Kidney (tissue), 14 donors: Measurements from ENCODE around the gene CTDSP1. TPM values are rescaled to one million over a fixed set of nuclear protein-coding genes. Genes with fewer than 3 reads are reported as not detected.

Source experiments
- DNase-seq, 5 donors: peaks; one replicate each; pipeline ENCODE4 v3.0.0-alpha.2; 2013 to 2020
- FAIRE-seq: peaks from 2 replicates; lab custom pipeline; 2012; peaks lifted over from hg19 to GRCh38; lab: Jason Lieb, UNC
- H3K27ac ChIP-seq, 2 donors: one replicate each; pipeline ENCODE4 v1.7.0; 2013; ENCODE audit warnings: low read depth in 2 of 2, low read length in 2 of 2, inconsistent platforms in 1 of 2
- H3K27me3 ChIP-seq: one replicate; pipeline ENCODE4 v1.7.1; 2013; ENCODE audit warnings: low read length, inconsistent platforms; ENCODE audit not compliant: control insufficient read depth, insufficient read depth
- H3K36me3 ChIP-seq, 3 donors: one replicate each; pipeline versions ENCODE4 v1.7.0 to v1.7.1; 2013; ENCODE audit warnings: low read length in 3 of 3, control low read depth in 1 of 3, inconsistent platforms in 1 of 3; ENCODE audit not compliant: insufficient read depth in 3 of 3, control insufficient read depth in 2 of 3
- H3K4me1 ChIP-seq, 3 donors: one replicate each; pipeline versions ENCODE4 v1.7.0 to v1.7.1; 2013; ENCODE audit warnings: low read length in 3 of 3, inconsistent platforms in 1 of 3, low read depth in 1 of 3; ENCODE audit not compliant: control insufficient read depth in 2 of 3, insufficient read depth in 2 of 3
- H3K4me3 ChIP-seq, 3 donors: one replicate each; pipeline versions ENCODE4 v1.7.0 to v1.8.1; 2013; ENCODE audit warnings: low read length in 3 of 3, control low read depth in 1 of 3, inconsistent platforms in 1 of 3
- H3K9ac ChIP-seq, 3 donors: one replicate each; pipeline versions ENCODE4 v1.7.0 to v1.7.1; 2013; ENCODE audit warnings: low read length in 3 of 3, control low read depth in 1 of 3, inconsistent platforms in 1 of 3
- H3K9me3 ChIP-seq, 3 donors: one replicate each; pipeline versions ENCODE4 v1.7.0 to v1.7.1; 2013; ENCODE audit warnings: low read length in 3 of 3, control low read depth in 1 of 3, inconsistent platforms in 1 of 3; ENCODE audit not compliant: control insufficient read depth in 2 of 3, insufficient read depth in 1 of 3
- CTCF ChIP-seq: IDR thresholded peaks from 3 replicates; pipeline ENCODE4 v1.5.1; 2012; ENCODE audit warnings: mild to moderate bottlenecking, moderate library complexity, borderline replicate concordance; ENCODE audit not compliant: insufficient read depth; ENCODE audit errors: extremely low read depth
- intact Hi-C: fragments of 100-400 bp; cut with DNase I; formaldehyde crosslinking; loops from one replicate; pipeline ENCODE4 v1.11.1; 2022
- polyA plus RNA-seq: library from polyadenylated mRNA; stranded (reverse); fragments of 350-450 nt; fragmentation: Illumina TruSeq; extraction: RNeasy Lipid Tissue Mini Kit (QIAGEN cat#74804); gene quantifications from one replicate; pipeline ENCODE4 v1.2.3, GENCODE V29; 2014; ENCODE audit warnings: low read depth, low replicate concordance; ENCODE audit not compliant: insufficient read depth
- total RNA-seq: library from RNA; stranded (reverse); fragmentation: NEBNext Ultra II Directional; extraction: Animal tissue kit (Norgen Biotek cat#: 25700); gene quantifications from one replicate; pipeline ENCODE4 v1.2.1, GENCODE V29; 2021
- donor health status: control.
- donor health status: control.
- donor health status: control.
- donor health status: control.
- donor health status: control.
- donor health status: DM: yes; HTN: yes; CAD: no.
- donor health status: Normal renal cell carcinoma (clear cell type).

Gene CTDSP1
- total and polyA plus RNA-seq, 2 donors from 2014 or later = 118 to 196 TPM

GRCh38 chr2:218389333-218390150 is 10.1 kb upstream of the CTDSP1 start:
- DNase-seq (peak in 1 of 5 donors; percentile 40), FAIRE-seq (no peak)
- no peak overlapping the region for H3K4me3 ChIP-seq
- H3K4me1 ChIP-seq = peaks cover 0 to 7% (median 7%) of the 10 kb centered on the region in 3 donors
- H3K9me3 ChIP-seq = no peaks in the 10 kb centered on the region
- no peaks in the 10 kb centered on the region for H3K36me3 ChIP-seq
- H3K9ac ChIP-seq = no peak overlapping the region
- no peak for TF ChIP-seq CTCF
- intact Hi-C loops = loop anchor here (10.0 kb wide), 1 partner anchor 95 kb away; the partner anchor contains the start of gene TMBIM1
- H3K27ac ChIP-seq = no peak overlapping the region
- H3K27me3 ChIP-seq = no peaks in the 10 kb centered on the region

GRCh38 chr2:218391202-218391601 is 8.5 kb upstream of the CTDSP1 start:
- FAIRE-seq (no peak), DNase-seq (peak in 1 of 5 donors; percentile 49)
- intact Hi-C loops = loop anchor here (10.0 kb wide), 1 partner anchor 96 kb away; the partner anchor contains the start of gene TMBIM1
- H3K4me1 ChIP-seq = peaks cover 0 to 7% (median 7%) of the 10 kb centered on the region in 3 donors
- H3K9me3 ChIP-seq = no peaks in the 10 kb centered on the region
- no peak overlapping the region for H3K27ac ChIP-seq
- H3K27me3 ChIP-seq = no peaks in the 10 kb centered on the region
- TF ChIP-seq CTCF = no peak
- H3K36me3 ChIP-seq = no peaks in the 10 kb centered on the region
- H3K4me3 ChIP-seq = no peak overlapping the region
- no peak overlapping the region for H3K9ac ChIP-seq

- TF ChIP-seq CTCF = no peak
- Histone ChIP-seq H3K4me3 (no peak overlapping the region), H3K27ac (no peak overlapping the region), H3K9me3 (no peaks in the 10 kb centered on the region), H3K4me1 (peaks cover 0 to 10% (median 7%) of the 10 kb centered on the region in 3 donors), H3K9ac (no peak overlapping the region), H3K27me3 (no peaks in the 10 kb centered on the region), H3K36me3 (no peaks in the 10 kb centered on the region)
- intact Hi-C loops = loop anchor here (10.0 kb wide), 1 partner anchor 98 kb away; the partner anchor contains the start of gene TMBIM1
- no peak for DNase-seq
- FAIRE-seq = no peak
Observed at GRCh38 chr2:218392459-218392858, 7.2 kb upstream of the CTDSP1 start.
